ENCODE data around the gene NRBP1.
"Not testable (repeated sequence)": the region's sequence is repeated elsewhere in the genome, so short reads cannot be mapped to it uniquely, and the experiment has no call there.

Gene NRBP1

GRCh38 chr2:27400348-27401135 lies 27.9 kb upstream of the NRBP1 start:
- Histone ChIP-seq H3K4me1 (ENCODE audit: control insufficient read depth, low read depth, low read length) (no peaks in the 10 kb centered on the region), H3K36me3 (ENCODE audit: control insufficient read depth, low read depth, low read length) (peaks cover 3% of the 10 kb centered on the region), H3K27me3 (ENCODE audit: control insufficient read depth, insufficient read depth, low read length) (no peaks in the 10 kb centered on the region), H3K9me3 (ENCODE audit: control insufficient read depth, low read depth, low read length) (no peaks in the 10 kb centered on the region), H3K4me3 (ENCODE audit: low read length) (no peak overlapping the region), H3K27ac (ENCODE audit: low read length) (no peak overlapping the region), H3K9ac (ENCODE audit: low read length) (no peak overlapping the region)

- Histone ChIP-seq H3K9me3 (ENCODE audit: control insufficient read depth, low read depth, low read length) (no peaks in the 10 kb centered on the region), H3K27me3 (ENCODE audit: control insufficient read depth, insufficient read depth, low read length) (no peaks in the 10 kb centered on the region), H3K4me1 (ENCODE audit: control insufficient read depth, low read depth, low read length) (peaks cover 5% of the 10 kb centered on the region), H3K36me3 (ENCODE audit: control insufficient read depth, low read depth, low read length) (no peaks in the 10 kb centered on the region), H3K4me3 (ENCODE audit: low read length) (peak overlapping the region; percentile 79), H3K9ac (ENCODE audit: low read length) (peak overlapping the region; percentile 91), H3K27ac (ENCODE audit: low read length) (no peak overlapping the region)
Measured at GRCh38 chr2:27407798-27408491, 20.5 kb upstream of the NRBP1 start.

GRCh38 chr2:27408601-27409320 lies 19.7 kb upstream of the NRBP1 start:
- H3K27ac ChIP-seq (ENCODE audit: low read length), result peak overlapping the region; percentile 55
- peaks cover 5% of the 10 kb centered on the region for H3K4me1 ChIP-seq (ENCODE audit: control insufficient read depth, low read depth, low read length)
- H3K9ac ChIP-seq (ENCODE audit: low read length), result peak overlapping the region; percentile 91
- H3K4me3 ChIP-seq (ENCODE audit: low read length), result peak overlapping the region; percentile 79
- no peaks in the 10 kb centered on the region for H3K9me3 ChIP-seq (ENCODE audit: control insufficient read depth, low read depth, low read length)
- H3K27me3 ChIP-seq (ENCODE audit: control insufficient read depth, insufficient read depth, low read length), result no peaks in the 10 kb centered on the region
- H3K36me3 ChIP-seq (ENCODE audit: control insufficient read depth, low read depth, low read length), result no peaks in the 10 kb centered on the region

GRCh38 chr2:27409321-27410073 lies 18.9 kb upstream of the NRBP1 start, which contains the start of gene PPM1G:
PPM1G (minus strand) TSS chr2:27409591; CDS start chr2:27409422, 169 bp downstream.
- peak within 1 kb of the TSS; percentile 91 for H3K9ac ChIP-seq (ENCODE audit: low read length)
- H3K36me3 ChIP-seq (ENCODE audit: control insufficient read depth, low read depth, low read length), result no peaks in the 10 kb centered on the region
- H3K27ac ChIP-seq (ENCODE audit: low read length), result peak within 1 kb of the TSS; percentile 74
- no peaks in the 10 kb centered on the region for H3K9me3 ChIP-seq (ENCODE audit: control insufficient read depth, low read depth, low read length)
- no peaks in the 10 kb centered on the region for H3K27me3 ChIP-seq (ENCODE audit: control insufficient read depth, insufficient read depth, low read length)
- peaks cover 5% of the 10 kb centered on the region for H3K4me1 ChIP-seq (ENCODE audit: control insufficient read depth, low read depth, low read length)
- peak within 1 kb of the TSS; percentile 79 for H3K4me3 ChIP-seq (ENCODE audit: low read length)

GRCh38 chr2:27412419-27413152 lies 15.8 kb upstream of the NRBP1 start:
- H3K9ac ChIP-seq (ENCODE audit: low read length), result no peak overlapping the region
- H3K27ac ChIP-seq (ENCODE audit: low read length), result no peak overlapping the region
- peaks cover 5% of the 10 kb centered on the region for H3K4me1 ChIP-seq (ENCODE audit: control insufficient read depth, low read depth, low read length)

GRCh38 chr2:27416151-27416550 lies 12.3 kb upstream of the NRBP1 start:
- Histone ChIP-seq H3K27ac (ENCODE audit: low read length) (no peak overlapping the region), H3K4me1 (ENCODE audit: control insufficient read depth, low read depth, low read length) (no peaks in the 10 kb centered on the region), H3K36me3 (ENCODE audit: control insufficient read depth, low read depth, low read length) (no peaks in the 10 kb centered on the region), H3K9me3 (ENCODE audit: control insufficient read depth, low read depth, low read length) (no peaks in the 10 kb centered on the region), H3K9ac (ENCODE audit: low read length) (no peak overlapping the region), H3K4me3 (ENCODE audit: low read length) (no peak overlapping the region), H3K27me3 (ENCODE audit: control insufficient read depth, insufficient read depth, low read length) (no peaks in the 10 kb centered on the region)

More at GRCh38 chr2:27412419-27413152, 15.8 kb upstream of the NRBP1 start:
- Histone ChIP-seq H3K27me3 (ENCODE audit: control insufficient read depth, insufficient read depth, low read length) (no peaks in the 10 kb centered on the region), H3K4me3 (ENCODE audit: low read length) (no peak overlapping the region), H3K36me3 (ENCODE audit: control insufficient read depth, low read depth, low read length) (no peaks in the 10 kb centered on the region), H3K9me3 (ENCODE audit: control insufficient read depth, low read depth, low read length) (no peaks in the 10 kb centered on the region)

GRCh38 chr2:27420996-27421395 lies 7.4 kb upstream of the NRBP1 start:
- Histone ChIP-seq H3K4me1 (ENCODE audit: control insufficient read depth, low read depth, low read length) (no peaks in the 10 kb centered on the region), H3K9me3 (ENCODE audit: control insufficient read depth, low read depth, low read length) (no peaks in the 10 kb centered on the region), H3K27me3 (ENCODE audit: control insufficient read depth, insufficient read depth, low read length) (no peaks in the 10 kb centered on the region), H3K9ac (ENCODE audit: low read length) (no peak overlapping the region), H3K4me3 (ENCODE audit: low read length) (no peak overlapping the region), H3K36me3 (ENCODE audit: control insufficient read depth, low read depth, low read length) (no peaks in the 10 kb centered on the region), H3K27ac (ENCODE audit: low read length) (no peak overlapping the region)

- H3K9me3 ChIP-seq (ENCODE audit: control insufficient read depth, low read depth, low read length), result no peaks in the 10 kb centered on the region
- no peak overlapping the region for H3K27ac ChIP-seq (ENCODE audit: low read length)
- no peak overlapping the region for H3K9ac ChIP-seq (ENCODE audit: low read length)
- H3K36me3 ChIP-seq (ENCODE audit: control insufficient read depth, low read depth, low read length), result no peaks in the 10 kb centered on the region
- no peak overlapping the region for H3K4me3 ChIP-seq (ENCODE audit: low read length)
- no peaks in the 10 kb centered on the region for H3K27me3 ChIP-seq (ENCODE audit: control insufficient read depth, insufficient read depth, low read length)
- H3K4me1 ChIP-seq (ENCODE audit: control insufficient read depth, low read depth, low read length), result no peaks in the 10 kb centered on the region
Measured at GRCh38 chr2:27421660-27422250, 6.7 kb upstream of the NRBP1 start.

- Histone ChIP-seq H3K4me3 (ENCODE audit: low read length) (no peak overlapping the region), H3K9ac (ENCODE audit: low read length) (no peak overlapping the region), H3K4me1 (ENCODE audit: control insufficient read depth, low read depth, low read length) (peaks cover 6% of the 10 kb centered on the region), H3K27ac (ENCODE audit: low read length) (no peak overlapping the region), H3K27me3 (ENCODE audit: control insufficient read depth, insufficient read depth, low read length) (no peaks in the 10 kb centered on the region), H3K9me3 (ENCODE audit: control insufficient read depth, low read depth, low read length) (no peaks in the 10 kb centered on the region), H3K36me3 (ENCODE audit: control insufficient read depth, low read depth, low read length) (no peaks in the 10 kb centered on the region)
Measured at GRCh38 chr2:27422958-27423357, 5.5 kb upstream of the NRBP1 start.

GRCh38 chr2:27425039-27425438 lies 3.4 kb upstream of the NRBP1 start:
- not testable (repeated sequence) for H3K27ac ChIP-seq (ENCODE audit: low read length); H3K9ac ChIP-seq (ENCODE audit: low read length); H3K4me3 ChIP-seq (ENCODE audit: low read length); H3K27me3 ChIP-seq (ENCODE audit: control insufficient read depth, insufficient read depth, low read length); H3K9me3 ChIP-seq (ENCODE audit: control insufficient read depth, low read depth, low read length); H3K36me3 ChIP-seq (ENCODE audit: control insufficient read depth, low read depth, low read length)
- H3K4me1 ChIP-seq (ENCODE audit: control insufficient read depth, low read depth, low read length), result peaks cover 13% of the 10 kb centered on the region
